ENCODE data around the gene DVL1. TPM values are rescaled to one million over a fixed set of nuclear protein-coding genes. Genes with fewer than 3 reads are reported as not detected.

The DVL1 gene
- total RNA-seq, 1 donor from 2014 or later = 72.7 TPM

GRCh38 chr1:1356796-1357401 is 7.7 kb upstream of the DVL1 start:
- DNase-seq (ENCODE audit: low spot score) = no peak

GRCh38 chr1:1356166-1356795 is 7.1 kb upstream of the DVL1 start:
- no peak for DNase-seq (ENCODE audit: low spot score)

GRCh38 chr1:1355416-1355815 is 6.2 kb upstream of the DVL1 start:
- no peak for DNase-seq (ENCODE audit: low spot score)

GRCh38 chr1:1354271-1355247 is 5.3 kb upstream of the DVL1 start:
- no peak for DNase-seq (ENCODE audit: low spot score)

GRCh38 chr1:1353389-1354151 is 4.4 kb upstream of the DVL1 start:
- DNase-seq (ENCODE audit: low spot score) = no peak

- DNase-seq (ENCODE audit: low spot score) = no peak
Observed at GRCh38 chr1:1352786-1353388, 3.7 kb upstream of the DVL1 start.

- no peak for DNase-seq (ENCODE audit: low spot score)
Observed at GRCh38 chr1:1351511-1352427, 2.6 kb upstream of the DVL1 start.

- no peak for DNase-seq (ENCODE audit: low spot score)
Observed at GRCh38 chr1:1348420-1349255, 580 bp downstream of the DVL1 start.

- no peak for DNase-seq (ENCODE audit: low spot score)
Observed at GRCh38 chr1:1347663-1348419, 1.4 kb downstream of the DVL1 start.

GRCh38 chr1:1347026-1347595 is 2.1 kb downstream of the DVL1 start:
- no peak for DNase-seq (ENCODE audit: low spot score)

- no peak for DNase-seq (ENCODE audit: low spot score)
Observed at GRCh38 chr1:1346501-1346890, 2.7 kb downstream of the DVL1 start.

- DNase-seq (ENCODE audit: low spot score) = no peak
Observed at GRCh38 chr1:1345860-1346500, 3.2 kb downstream of the DVL1 start.

- DNase-seq (ENCODE audit: low spot score) = no peak
Observed at GRCh38 chr1:1345384-1345783, 3.8 kb downstream of the DVL1 start.

GRCh38 chr1:1344655-1345361 is 4.4 kb downstream of the DVL1 start:
- DNase-seq (ENCODE audit: low spot score) = no peak

GRCh38 chr1:1343811-1344421 is 5.3 kb downstream of the DVL1 start:
- no peak for DNase-seq (ENCODE audit: low spot score)

GRCh38 chr1:1342584-1343115 is 6.6 kb downstream of the DVL1 start:
- DNase-seq (ENCODE audit: low spot score) = no peak

Data from mucosa of gallbladder (tissue), 1 donor.